DND-41 (cell line): ENCODE data around the gene KLRD1.

Experiments
- ATAC-seq: fragments of 200-7000 bp; cut with Tn5 transposase; 3 replicates; pipeline ENCODE4 v1.9.1; 2021; ENCODE audit warnings: low read depth; ENCODE audit not compliant: insufficient read depth
- DNase-seq: peaks from one replicate; pipeline ENCODE4 v3.0.0-alpha.2; 2020
- H2AFZ ChIP-seq: 2 replicates; pipeline ENCODE4 v1.6.0; 2012; ENCODE audit warnings: low read depth, low read length
- H3K27ac ChIP-seq: 2 replicates; pipeline ENCODE4 v1.5.1; 2012; ENCODE audit warnings: low read length, inconsistent platforms
- H3K27me3 ChIP-seq: fragments of 200-600 bp; sonication (generic); 2 replicates; pipeline ENCODE4 v1.6.0; 2012; ENCODE audit warnings: low read length, mild to moderate bottlenecking, inconsistent platforms; ENCODE audit not compliant: insufficient read depth, poor library complexity
- H3K36me3 ChIP-seq: 2 replicates; pipeline ENCODE4 v1.5.1; 2012; ENCODE audit warnings: low read length, inconsistent platforms; ENCODE audit not compliant: insufficient read depth
- H3K4me1 ChIP-seq: 2 replicates; pipeline ENCODE4 v1.5.1; 2012; ENCODE audit warnings: mild to moderate bottlenecking, low read length; ENCODE audit not compliant: insufficient read depth
- H3K4me2 ChIP-seq: 2 replicates; pipeline ENCODE4 v1.6.0; 2012; ENCODE audit warnings: mild to moderate bottlenecking, moderate library complexity, low read length, inconsistent platforms; ENCODE audit not compliant: insufficient read depth
- H3K4me3 ChIP-seq, 2 experiments: fragments of 200-600 bp in 1 of 2; shearing (Covaris generic) in 1 of 2; 2 replicates each; pipeline ENCODE4 v1.5.1; 2012 to 2016; ENCODE audit warnings: inconsistent platforms in 2 of 2, low read length in 2 of 2, mild to moderate bottlenecking in 2 of 2, low read depth in 1 of 2, moderate library complexity in 1 of 2
- H3K79me2 ChIP-seq: 2 replicates; pipeline ENCODE4 v1.6.0; 2012; ENCODE audit warnings: low read length, inconsistent platforms; ENCODE audit not compliant: insufficient read depth
- H3K9ac ChIP-seq: 2 replicates; pipeline ENCODE4 v1.6.0; 2012; ENCODE audit warnings: low read depth, mild to moderate bottlenecking, inconsistent platforms, low read length, moderate library complexity
- H3K9me3 ChIP-seq: 2 replicates; pipeline ENCODE4 v1.5.1; 2012; ENCODE audit warnings: low read length, moderate library complexity, mild to moderate bottlenecking, inconsistent platforms; ENCODE audit not compliant: insufficient read depth, severe bottlenecking
- H4K20me1 ChIP-seq: 2 replicates; pipeline ENCODE4 v1.6.0; 2012; ENCODE audit warnings: low read length; ENCODE audit not compliant: insufficient read depth
- EZH2 ChIP-seq: IDR thresholded peaks from 3 replicates; pipeline ENCODE4 v1.6.1; 2012; ENCODE audit warnings: borderline replicate concordance, low read depth, mild to moderate bottlenecking, moderate library complexity, low read length, inconsistent platforms; ENCODE audit not compliant: severe bottlenecking
- TF ChIP-seq, protein P1 (sequence below): IDR thresholded peaks from 2 replicates; pipeline ENCODE4 v1.5.1; 2012; ENCODE audit warnings: borderline replicate concordance, low read length, moderate library complexity, mild to moderate bottlenecking; ENCODE audit not compliant: poor library complexity, severe bottlenecking; ENCODE audit errors: extremely low read depth

Gene KLRD1

DNA sequence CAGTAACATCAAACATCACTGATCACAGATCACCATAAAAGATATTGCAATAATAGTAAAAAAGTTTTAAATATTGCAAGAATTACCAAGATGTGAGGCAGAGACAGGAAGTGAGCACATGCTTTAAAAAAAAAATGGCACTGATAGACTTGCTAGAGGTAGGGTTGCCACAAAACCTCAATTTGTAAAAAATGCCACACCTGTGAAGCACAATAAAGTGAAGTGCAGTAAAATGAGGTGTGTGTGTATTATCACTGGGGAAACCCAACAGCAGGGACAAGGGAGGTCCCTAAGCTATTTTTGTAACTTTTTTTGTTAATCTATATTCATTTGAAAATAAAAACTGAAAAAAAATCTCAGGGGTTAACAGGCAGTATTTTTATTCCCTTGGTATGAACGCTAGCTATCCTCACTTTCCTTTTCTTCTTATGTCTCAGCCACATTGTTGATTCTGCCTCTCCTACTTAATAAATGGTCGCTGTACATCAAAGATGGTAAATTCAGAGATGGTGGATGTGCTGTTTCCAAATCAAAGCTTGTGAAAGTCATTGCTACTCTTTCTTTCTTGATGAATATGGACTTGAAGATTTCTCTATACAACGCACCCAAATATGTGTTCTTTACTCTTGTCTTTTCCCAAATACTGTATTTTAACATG lies 14.0 kb upstream of the KLRD1 start:
- H3K9me3 ChIP-seq = no peaks in the 10 kb centered on the region
- H3K4me3 ChIP-seq = no peak overlapping the region
- TF ChIP-seq EZH2 = no peak
- TF ChIP-seq, protein P1, sequence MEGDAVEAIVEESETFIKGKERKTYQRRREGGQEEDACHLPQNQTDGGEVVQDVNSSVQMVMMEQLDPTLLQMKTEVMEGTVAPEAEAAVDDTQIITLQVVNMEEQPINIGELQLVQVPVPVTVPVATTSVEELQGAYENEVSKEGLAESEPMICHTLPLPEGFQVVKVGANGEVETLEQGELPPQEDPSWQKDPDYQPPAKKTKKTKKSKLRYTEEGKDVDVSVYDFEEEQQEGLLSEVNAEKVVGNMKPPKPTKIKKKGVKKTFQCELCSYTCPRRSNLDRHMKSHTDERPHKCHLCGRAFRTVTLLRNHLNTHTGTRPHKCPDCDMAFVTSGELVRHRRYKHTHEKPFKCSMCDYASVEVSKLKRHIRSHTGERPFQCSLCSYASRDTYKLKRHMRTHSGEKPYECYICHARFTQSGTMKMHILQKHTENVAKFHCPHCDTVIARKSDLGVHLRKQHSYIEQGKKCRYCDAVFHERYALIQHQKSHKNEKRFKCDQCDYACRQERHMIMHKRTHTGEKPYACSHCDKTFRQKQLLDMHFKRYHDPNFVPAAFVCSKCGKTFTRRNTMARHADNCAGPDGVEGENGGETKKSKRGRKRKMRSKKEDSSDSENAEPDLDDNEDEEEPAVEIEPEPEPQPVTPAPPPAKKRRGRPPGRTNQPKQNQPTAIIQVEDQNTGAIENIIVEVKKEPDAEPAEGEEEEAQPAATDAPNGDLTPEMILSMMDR = no peak
- no peaks in the 10 kb centered on the region for H3K36me3 ChIP-seq
- H3K4me2 ChIP-seq = no peak overlapping the region
- peak; percentile 67; the same call in 2 of the 3 replicates for ATAC-seq
- H3K27ac ChIP-seq = no peak overlapping the region
- no peaks in the 10 kb centered on the region for H4K20me1 ChIP-seq
- H3K79me2 ChIP-seq = no peaks in the 10 kb centered on the region
- no peaks in the 10 kb centered on the region for H3K27me3 ChIP-seq
- H3K4me1 ChIP-seq = peaks cover 8% of the 10 kb centered on the region; the same call in 1 of the 2 replicates
- no peak for DNase-seq
- no peak overlapping the region for H2AFZ ChIP-seq
- no peak overlapping the region for H3K9ac ChIP-seq

DNA sequence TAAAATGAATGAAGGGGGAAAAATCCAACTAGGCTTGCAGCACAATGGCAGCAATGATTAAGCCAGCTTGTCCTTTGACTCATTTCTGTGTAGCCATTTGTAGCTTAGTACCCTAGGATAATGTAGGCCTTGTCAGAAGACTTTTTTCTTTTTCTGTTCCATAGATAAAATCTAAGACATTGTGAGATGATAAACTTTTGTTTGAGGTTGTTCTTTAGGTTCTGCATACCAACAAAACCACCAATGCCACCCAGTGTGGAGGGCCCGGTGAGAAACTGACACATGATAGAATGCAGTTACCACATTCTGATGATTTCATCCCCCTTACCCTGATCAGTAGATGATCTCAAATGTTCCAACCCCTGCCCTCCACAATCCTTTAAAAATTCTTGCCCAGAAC lies 6.6 kb upstream of the KLRD1 start:
- Histone ChIP-seq H3K36me3 (no peaks in the 10 kb centered on the region), H3K9me3 (peaks cover 3% of the 10 kb centered on the region), H4K20me1 (no peaks in the 10 kb centered on the region), H3K4me3 (no peak overlapping the region), H3K27ac (no peak overlapping the region), H3K4me1 (peaks cover 9% of the 10 kb centered on the region; the same call in 1 of the 2 replicates), H3K9ac (no peak overlapping the region), H2AFZ (no peak overlapping the region), H3K4me2 (no peak overlapping the region), H3K79me2 (no peaks in the 10 kb centered on the region), H3K27me3 (no peaks in the 10 kb centered on the region)
- ATAC-seq = peak; percentile 77
- peak; percentile 40 for DNase-seq
- no peak for TF ChIP-seq EZH2
- TF ChIP-seq, protein P1 = no peak

DNA sequence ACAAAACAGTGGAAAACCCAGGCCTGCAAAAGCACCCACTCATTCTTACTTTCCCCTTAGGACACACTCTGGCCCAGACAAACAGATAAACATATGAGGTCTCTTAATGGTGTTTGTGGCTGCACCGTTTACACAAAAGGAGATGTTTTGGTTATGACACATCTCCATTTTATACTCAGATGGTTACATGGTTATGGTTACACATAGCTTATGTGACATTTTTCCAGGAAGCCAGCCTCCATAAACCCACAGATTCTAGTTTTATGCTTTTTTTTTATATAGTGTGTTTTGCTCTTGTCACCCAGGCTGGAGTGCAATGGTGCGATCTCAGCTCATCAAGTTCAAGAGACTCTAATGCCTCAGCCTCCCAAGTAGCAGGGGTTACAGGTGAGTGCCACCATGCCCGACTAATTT lies 3.5 kb upstream of the KLRD1 start:
- DNase-seq = no peak
- H4K20me1 ChIP-seq = no peaks in the 10 kb centered on the region
- H3K9ac ChIP-seq = no peak overlapping the region
- H3K4me2 ChIP-seq = no peak overlapping the region
- no peak for ATAC-seq
- no peaks in the 10 kb centered on the region for H3K27me3 ChIP-seq
- peaks cover 13% of the 10 kb centered on the region; the same call in 1 of the 2 replicates for H3K4me1 ChIP-seq
- no peak overlapping the region for H2AFZ ChIP-seq
- H3K27ac ChIP-seq = no peak overlapping the region
- H3K79me2 ChIP-seq = no peaks in the 10 kb centered on the region
- no peak for TF ChIP-seq EZH2
- TF ChIP-seq, protein P1 = no peak
- no peak overlapping the region for H3K4me3 ChIP-seq
- peaks cover 3% of the 10 kb centered on the region for H3K9me3 ChIP-seq
- no peaks in the 10 kb centered on the region for H3K36me3 ChIP-seq
